HG03521 (cell line): ENCODE results near the gene CEP85.
"Not testable (repeated sequence)": the region's sequence is repeated elsewhere in the genome, so short reads cannot be mapped to it uniquely, and the experiment has no call there.

ENCODE experiments used
- ATAC-seq: cut with Tn5 transposase; IDR thresholded peaks from one replicate; pipeline ENCODE4 v1.9.1; 2021; ENCODE audit warnings: mild to moderate bottlenecking, moderate library complexity; ENCODE audit not compliant: unreplicated experiment

Gene CEP85

DNA sequence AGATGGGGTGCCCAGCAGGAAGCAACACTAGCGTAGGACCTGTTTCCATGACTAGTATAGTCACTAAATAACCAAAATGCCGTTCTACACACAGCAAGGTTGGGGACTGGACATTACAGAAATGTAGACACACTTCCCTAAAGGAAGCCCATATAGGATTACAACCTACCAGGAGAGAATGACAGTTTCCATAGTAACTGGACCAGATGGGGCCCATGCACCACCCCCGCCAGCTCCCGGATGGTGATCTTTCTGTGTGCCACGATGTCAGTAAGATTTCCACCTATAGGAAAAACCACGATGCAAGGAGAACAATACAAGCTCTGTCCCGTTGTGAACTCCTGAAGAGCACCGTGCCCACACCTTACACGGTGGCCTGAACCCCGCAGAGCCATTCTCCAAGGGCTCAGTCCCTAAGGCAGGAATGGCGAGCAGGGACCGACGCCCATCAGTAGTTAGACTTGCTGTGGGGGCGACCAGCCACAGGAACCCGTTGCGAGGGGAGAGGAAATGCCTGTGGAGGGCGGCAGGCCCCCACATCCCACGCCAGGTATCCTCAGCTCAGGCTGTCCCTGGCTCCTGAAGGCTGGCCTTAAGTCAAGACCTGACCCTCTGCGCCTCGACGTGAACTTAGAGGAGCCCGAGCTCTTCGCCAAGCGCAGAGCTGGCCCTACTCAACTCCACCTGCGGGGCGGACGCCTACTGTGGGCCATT is 13.6 kb upstream of the CEP85 start:
- ATAC-seq = no peak

DNA sequence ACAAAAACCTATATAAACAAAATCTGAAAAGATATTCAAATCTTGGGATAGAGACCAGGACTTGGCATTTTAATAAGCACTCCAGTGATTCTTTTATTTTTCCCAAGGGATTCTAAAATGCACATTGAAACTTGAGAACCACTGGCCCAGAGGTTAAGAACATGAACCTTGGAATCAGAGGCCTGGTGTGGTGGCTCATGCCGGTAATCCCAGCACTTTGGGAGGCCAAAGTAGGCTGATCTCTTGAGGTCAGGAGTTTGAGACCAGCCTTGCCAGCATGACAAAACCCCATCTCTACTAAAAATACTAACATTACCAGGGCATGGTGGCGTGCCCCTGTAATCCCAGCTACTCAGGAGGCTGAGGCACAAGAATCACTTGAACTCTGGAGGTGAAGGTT is 12.9 kb upstream of the CEP85 start:
- ATAC-seq = no peak

DNA sequence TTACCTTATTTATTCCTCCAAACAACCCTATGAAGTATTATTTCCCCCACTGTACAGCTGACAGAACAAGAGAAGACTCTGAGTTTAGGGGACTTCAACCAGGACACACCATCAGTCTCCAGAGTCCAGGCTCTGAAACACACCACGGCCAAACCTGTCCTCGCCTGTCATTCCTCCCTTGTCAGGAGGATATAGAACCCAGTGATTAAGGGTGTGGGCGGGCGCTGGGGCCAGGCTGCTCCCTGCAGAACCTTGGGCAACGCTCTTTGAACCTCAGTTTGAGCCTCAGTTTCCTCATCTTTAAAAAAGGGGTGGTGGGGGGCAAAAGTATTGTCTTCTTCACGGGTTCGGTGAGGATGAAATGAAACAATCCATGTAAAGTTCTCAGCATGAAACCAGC is 9.4 kb upstream of the CEP85 start:
- no peak for ATAC-seq

DNA sequence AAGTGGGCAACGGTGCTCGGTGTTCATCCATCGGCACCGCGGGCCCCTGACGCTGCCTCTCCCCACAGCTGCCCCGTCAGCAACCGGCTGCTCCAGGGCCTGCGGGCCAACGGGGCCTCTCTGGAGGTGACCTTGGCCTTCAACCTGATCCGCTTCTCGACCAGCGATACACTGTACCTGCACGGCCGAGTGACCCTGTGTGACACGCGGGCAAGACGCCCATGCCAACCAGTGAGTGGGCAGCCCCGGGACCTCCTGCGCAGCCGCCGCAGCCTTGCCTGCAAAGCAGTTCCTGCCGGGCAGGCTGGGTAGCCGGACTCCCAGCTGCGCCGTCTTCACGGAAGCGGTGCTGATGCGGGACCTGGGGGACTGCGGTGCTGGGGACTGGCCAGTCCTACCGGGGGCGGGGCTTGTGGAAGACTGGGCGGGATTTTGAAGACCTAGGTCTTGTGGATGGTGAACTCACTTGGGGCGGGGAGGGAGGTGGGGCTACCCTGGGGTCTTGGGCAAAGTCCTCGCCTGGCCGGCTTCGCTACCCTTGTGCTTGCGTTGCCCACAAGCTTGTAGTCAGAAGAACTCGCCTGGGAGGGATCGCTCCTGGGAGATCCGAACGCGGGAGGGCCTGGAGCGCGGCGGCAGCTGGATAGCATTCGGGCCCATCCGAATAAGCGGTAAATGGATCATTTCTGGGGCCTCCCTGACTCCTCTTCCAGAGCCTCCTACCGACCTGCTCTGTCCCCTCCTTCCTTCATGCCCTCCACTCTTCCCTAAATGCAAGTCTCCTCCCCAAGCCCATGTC is 8.8 kb upstream of the CEP85 start:
- ATAC-seq = no peak

DNA sequence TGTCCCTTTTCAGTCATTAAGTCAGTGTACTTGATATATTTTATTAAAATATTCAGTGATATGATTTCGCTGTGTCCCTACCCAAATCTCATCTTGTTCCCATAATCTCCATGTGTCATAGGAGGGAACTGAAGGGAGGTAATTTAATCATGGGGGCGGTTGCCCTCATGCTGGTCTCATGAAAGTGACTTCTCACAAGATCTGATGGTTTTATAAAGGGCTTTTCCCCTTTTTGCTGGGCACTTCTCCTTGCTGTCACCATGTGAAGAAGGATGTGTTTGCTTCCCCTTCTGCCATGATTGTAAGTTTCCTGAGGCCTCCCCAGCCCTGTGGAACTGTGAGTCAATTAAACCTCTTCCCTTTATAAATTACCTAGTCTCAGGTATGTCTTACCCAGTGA is 3.3 kb upstream of the CEP85 start:
- ATAC-seq = not testable (repeated sequence)

DNA sequence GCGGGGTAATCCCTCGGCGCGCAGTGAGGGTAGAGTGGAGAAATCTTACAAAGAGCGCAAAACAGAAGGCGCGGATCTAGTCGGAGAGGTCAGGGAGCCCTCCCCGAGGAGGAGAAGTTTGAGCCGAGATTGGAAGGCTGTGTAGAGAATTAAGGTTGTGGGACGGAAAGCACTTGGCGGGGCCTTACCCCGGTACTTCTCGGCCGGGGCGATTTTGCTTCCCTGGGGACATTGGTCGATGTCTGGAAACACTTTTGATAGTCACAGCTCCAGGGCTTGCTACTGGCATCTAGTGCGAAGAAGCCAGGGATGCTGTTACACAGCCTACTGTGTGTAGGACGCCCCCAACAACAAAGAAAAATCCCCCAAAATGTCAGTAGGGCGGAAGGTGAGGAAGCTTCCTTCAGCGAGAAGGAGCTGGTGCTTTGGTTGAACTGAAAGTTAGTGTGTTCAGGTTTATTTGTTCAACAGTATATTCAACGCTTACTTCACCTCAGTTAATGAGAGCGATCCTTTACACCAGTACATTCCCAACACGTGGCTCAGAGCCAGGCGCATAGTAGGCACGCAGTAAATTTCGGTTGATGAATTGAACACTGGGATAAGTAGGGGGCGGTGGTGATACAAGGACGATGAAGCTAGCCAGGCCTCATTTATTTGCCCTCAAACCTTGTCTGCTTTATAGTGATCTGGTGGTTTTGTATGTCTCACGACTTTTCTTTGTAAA is 807 bp downstream of the CEP85 start:
- ATAC-seq = no peak

DNA sequence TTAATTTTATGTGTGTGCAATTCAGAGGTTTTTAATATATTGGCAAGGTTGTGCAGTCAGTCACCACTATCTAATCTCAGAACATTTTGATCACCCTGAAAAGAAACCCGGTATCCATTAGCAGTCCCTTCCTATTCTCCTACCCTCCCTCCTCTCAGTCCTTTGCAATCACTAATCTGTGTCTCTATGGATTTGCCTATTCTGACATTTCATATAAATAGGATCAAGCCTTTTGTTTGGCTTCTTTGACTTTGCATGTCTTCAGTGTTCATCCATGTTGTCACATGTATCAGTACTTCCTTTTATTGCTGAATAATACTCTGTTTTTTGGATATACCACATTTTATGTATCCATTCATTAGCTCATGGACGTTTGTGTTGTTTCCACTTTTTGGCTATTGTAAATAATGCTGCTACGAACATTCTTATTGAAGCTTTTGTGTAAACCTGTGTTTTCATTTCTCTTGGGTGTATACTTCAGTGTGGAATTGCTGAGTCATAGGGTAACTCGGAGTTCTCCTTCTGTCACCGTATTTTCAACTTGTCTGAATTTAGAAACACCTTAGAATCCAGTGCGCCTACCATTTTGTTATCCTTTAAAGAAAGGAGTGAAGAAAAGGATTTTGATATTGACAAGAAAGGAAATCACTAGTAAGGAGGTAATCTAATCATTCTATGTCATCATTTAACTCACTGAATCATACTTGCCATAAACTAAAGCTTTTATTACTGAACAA is 3.4 kb downstream of the CEP85 start:
- ATAC-seq = no peak

DNA sequence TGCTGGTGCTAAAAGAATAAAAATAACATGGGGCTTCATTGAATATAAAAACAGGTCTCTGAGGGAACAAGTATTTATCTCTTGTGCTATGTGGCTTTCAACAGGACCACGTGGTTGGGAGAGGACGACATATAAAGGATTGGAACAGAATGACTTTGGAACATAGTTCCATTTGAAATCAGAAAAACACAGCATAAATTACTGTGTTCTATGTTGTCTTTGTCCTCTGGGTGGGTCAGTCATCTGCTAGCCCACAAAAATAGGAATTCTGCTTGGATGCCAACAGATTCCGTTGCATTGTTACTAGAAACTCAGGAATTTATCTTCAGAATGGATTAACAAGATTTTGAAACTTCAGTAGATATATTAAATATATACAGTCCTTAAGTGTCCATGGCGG is 5.9 kb downstream of the CEP85 start:
- ATAC-seq = no peak

DNA sequence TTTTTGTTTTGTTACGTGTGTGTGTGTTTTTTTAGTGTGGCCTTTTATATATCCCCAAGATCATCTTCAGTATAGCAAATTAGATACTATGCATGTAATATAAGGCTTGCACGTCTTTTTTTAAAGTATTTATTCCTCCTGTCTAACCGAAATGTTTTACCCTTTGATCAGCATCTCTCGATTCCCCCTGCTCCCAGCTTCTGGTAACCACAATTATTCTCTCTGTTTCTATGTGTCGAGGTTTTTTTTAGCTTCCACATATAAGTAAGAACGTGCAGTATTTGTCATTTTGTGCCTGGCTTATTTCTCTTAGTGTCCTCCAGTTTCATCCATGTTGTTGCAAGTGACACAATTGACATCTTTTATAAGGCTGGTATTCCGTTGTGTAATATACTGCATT is 18.7 kb downstream of the CEP85 start:
- no peak for ATAC-seq

DNA sequence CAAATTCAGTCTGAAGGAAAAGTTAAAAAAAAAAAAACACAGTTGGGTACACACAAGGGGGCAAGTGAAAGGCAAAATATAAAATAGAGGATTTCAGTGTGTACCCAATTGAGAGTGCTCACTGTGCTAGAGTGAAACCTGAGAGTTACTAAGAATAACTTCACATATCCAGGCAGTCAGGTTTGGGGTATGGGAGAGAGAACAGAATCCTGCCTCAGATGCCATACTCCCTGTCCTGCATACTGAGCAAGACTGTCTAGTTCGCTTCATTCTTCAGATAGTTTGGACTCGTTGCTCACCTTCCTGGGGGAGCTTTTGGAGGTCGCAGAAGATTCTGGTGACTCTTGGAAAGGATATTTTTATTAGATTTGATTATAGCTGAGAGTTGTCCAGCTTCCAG is 20.4 kb downstream of the CEP85 start:
- ATAC-seq = no peak

DNA sequence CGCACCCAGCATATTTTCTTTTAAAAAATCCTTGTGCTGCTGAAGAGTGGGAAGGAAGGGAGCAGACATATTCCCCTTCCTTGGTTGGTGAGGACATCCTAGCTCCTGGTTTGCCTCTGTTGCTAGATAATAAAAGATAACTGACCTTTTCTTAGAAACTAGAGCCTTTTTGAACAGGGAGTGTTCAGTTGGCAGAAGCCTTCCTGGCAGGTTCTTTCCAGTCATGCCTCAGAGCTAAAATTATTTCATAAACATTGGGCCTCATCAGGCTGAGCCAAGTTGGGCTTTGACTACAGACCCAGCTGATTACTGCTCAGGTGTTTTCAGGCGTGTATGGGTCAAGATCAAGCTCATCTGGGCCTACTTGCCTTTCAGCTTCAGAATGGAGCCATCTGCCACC is 23.2 kb downstream of the CEP85 start:
- ATAC-seq = no peak

DNA sequence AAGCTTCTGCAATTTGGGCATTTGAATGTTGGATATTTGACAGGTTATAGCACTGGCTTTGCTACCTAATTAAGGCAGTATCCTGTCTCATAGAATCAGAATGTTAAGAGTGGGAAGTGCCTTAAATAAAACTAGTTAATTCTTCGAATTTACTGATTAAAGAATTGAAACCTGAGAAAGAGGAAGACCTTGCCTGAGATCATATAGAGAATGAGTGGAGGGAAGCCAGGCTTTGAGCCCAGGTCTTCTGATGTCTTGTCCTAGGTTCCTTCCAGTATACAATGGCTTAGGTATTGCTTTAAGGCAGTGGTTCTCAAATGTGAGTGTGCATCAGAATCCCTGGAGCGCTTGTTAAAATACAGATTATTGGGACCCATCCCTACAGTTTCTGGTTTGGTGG is 25.0 kb downstream of the CEP85 start:
- ATAC-seq = no peak

DNA sequence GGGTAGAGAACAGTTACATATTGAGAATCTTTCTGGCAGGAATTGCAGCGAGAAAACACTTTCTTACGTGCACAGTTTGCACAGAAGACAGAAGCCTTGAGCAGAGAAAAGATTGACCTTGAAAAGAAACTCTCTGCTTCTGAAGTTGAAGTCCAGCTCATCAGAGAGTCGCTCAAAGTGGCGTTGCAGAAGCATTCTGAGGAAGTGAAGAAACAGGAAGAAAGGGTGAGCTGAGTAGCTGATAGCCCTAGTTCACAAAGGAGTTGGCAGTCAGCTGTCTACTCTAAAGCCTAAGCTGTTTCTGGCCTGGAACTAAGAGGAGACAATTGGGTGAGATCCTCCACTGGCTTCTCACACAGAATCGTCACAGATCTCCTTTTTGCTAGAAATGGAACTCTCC is 25.6 kb downstream of the CEP85 start:
- no peak for ATAC-seq

DNA sequence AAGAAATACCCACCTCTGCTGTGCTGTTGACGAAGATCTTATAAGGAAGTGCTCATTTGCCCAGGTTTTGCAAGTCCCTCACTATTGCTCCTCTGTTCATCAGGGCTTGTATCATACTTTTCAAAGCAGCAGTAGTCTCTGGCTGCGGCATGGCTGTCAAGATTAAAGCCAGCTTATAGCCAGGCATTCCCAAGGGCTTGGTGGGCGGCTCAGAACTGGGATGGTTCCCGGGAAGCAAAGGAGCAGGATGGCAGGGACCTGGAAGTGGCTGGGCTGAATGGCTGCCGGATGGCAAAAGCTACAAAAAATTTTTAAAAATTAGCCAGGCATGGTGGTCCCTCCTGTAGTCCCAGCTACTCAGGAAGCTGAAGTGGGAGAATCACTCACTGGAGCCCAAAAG is 29.2 kb downstream of the CEP85 start:
- no peak for ATAC-seq

DNA sequence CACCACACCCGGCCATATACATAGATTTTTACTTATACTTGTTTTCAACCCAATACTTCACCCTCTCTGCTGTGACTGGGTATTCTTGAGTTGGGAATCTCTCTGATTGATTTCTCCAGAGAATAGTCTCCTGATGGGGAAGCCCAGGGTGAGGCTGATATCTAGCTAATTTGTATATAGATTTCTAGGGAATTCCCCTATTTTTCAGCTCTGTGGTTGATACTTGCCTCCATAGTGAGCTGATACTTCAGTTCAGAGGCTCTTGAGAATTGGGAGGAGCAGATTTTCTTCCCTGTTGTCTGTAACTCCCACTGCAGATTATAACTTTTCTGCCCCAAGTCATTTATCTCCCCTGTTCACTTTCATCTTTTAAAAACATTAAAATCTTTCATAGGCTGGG is 31.4 kb downstream of the CEP85 start:
- ATAC-seq = no peak

DNA sequence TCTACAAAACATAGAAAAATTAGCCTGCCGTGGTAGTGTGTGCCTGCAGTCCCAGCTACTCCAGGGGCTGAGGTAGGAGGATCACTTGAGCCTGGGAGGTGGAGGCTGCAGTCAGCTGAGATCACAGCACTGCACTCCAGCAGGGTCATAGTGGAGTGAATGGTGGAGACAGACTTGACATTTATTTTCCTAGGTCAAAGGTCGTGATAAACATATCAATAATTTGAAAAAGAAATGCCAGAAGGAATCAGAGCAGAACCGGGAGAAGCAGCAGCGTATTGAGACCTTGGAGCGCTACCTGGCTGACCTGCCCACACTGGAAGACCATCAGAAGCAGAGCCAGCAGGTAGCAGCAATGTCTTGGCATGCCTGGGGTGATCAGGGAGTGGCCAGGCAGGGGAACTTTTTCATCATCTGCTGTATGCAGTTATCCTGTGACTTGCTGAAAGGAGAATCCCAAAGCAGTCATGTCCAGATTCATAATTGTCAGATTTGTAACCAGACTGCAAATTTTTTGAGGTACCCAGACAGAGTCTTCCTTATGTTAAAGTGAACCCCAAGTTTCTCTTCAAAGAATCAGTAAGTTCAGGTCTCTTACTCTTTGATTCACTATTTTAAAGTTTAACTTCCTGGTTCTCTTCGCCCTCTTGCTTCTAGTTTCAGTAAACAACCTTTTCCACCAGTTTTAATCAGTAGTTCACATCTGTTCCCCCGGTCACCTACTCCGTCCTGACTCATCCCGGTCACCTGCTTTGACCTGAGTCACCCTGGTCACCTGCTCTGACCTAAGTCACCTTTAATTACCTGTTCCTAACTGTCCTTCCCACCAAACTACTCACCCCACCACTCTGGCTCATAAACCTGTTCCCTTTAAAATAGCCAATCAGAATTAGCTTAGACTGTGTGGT is 34.5 kb downstream of the CEP85 start:
- ATAC-seq = no peak

DNA sequence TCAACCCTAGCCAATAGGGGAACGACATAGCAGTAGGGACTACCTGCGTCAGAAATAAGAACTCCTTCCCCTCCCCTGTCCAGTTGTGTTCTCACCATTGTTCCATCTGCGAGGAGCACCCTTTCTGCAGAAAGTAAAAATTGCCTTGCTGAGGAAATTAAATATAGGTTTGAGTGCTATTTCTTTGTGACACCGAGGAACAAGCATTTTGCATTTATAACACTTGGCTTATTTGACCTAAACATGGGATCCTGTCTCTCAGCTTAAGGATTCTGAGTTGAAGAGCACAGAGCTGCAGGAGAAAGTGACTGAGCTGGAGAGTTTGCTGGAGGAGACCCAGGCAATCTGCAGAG is 35.2 kb downstream of the CEP85 start:
- ATAC-seq = no peak

DNA sequence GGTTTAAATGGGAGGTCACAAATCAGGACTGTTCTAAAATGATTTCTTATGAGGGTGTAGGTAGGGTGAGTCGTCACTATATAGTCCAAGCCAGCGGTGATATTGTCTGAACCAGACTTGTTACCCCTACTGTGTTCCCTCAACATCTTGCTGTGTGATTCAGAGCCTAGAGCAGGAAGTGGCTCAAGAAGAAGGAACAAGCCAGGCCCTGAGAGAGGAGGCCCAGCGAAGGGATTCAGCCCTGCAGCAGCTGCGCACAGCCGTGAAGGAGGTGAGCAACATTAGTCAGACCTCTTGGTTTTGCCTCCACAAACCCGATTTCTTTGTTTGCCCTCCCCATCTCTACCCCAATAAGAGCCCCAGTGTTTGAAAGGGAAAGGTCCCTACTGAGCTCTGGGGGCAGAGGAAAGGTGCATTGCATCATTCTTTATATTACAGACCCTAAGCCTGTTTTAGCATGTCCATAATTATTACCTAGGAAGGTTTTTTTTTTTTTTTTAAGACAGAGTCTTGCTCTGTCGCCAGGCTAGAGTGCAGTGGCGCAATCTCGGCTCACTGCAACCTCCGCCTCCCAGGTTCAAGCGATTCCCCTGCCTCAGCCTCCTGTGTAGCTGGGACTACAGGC is 40.9 kb downstream of the CEP85 start:
- ATAC-seq = no peak

DNA sequence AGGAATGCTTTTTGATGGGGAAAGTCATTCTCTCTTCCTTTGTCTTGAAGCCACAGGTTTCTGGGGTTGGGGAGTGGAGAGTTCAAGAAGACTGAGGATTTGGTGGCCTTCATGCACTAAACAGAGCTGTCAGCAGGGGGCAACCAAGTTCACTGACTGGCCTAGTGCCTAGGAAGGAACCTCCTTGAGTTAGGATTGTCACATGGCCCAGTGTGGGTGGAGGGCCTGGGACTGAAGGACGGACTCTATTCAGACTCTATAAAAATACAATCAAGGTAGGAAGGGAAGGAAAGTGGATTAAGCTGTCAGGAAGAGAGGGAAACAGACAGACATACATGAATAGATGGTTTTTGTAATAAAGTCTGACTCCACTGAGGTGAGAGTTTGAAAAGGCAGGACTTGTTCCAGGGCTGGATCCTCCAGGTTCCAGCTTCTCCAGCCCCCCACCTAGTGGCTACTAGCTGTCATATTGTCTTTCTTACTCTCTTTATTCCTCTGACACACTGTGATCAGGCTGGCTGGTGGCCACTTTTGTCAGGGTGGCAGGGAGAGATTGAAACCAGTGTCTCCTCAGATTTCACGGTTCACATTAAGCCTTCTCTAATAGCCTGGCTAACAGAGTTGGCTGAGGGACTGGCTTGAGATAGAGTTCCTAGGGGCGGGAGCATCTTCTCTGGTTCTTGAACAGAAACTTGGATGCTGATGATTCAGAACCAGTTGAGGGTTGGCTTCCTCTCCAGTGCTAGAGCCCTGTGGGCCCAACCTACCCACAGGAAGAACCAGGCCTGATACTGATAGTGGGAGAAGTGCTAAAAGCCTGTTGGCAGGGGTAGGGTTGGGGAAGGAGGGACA is 41.8 kb downstream of the CEP85 start:
- ATAC-seq = no peak
